GM19025 (cell line): ENCODE measurements around the gene S100B.
"Not testable (repeated sequence)": the region's sequence is repeated elsewhere in the genome, so short reads cannot be mapped to it uniquely, and the experiment has no call there.

Experiments
- ATAC-seq: cut with Tn5 transposase; IDR thresholded peaks from one replicate; pipeline ENCODE4 v1.9.1; 2021; ENCODE audit warnings: mild to moderate bottlenecking, low read depth, moderate library complexity; ENCODE audit not compliant: unreplicated experiment

S100B gene

GRCh38 chr21:46604329-46604974 lies 430 bp downstream of the S100B start:
- ATAC-seq = no peak

DNA sequence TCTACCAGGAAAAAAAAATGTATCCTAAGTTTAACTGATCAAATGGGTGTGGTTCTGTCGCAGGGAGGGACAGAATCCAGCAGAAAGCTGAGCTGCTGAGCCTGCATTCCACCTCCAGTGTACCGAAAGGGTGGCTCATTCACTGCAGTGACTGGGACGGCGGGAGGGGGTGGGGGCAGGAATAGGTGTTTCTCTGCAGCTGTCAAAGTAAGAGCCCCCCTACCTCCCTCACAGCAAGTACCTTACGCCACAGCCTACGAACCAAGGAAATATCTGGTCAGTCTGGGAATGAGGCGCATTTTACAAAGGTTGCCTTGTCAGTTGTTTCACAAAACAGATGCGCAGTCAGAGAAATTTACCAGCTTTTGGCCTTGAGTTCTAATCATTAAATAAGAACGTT lies 1.7 kb downstream of the S100B start:
- no peak for ATAC-seq

DNA sequence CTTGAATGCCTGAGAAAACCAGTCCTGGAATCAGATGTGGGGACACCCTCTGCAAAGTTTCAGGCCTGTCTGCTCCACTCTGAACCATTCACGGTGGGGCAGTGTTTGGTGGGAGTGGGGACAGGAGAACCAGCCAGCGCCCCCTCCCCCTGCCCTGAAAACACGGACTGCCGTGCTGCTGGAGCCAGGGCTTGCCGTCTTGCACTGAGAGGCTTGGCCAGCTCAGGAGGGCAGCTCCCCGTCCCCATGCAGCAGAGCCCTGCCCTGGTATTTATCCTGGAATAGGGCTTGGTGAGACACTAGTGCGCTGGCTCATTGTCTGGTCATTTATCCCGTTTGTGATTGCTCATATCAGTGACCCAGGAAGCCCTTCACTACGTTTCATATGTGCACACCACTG lies 3.9 kb downstream of the S100B start:
- ATAC-seq = no peak

- ATAC-seq = no peak
Observed at GRCh38 chr21:46600305-46600704, 4.6 kb downstream of the S100B start.

- ATAC-seq = no peak
Observed at GRCh38 chr21:46598581-46599572, 6.0 kb downstream of the S100B start.

- no peak for ATAC-seq
Observed at GRCh38 chr21:46597896-46598343, 7.0 kb downstream of the S100B start.

- ATAC-seq = no peak
Observed at GRCh38 chr21:46597031-46597430, 7.9 kb downstream of the S100B start.

GRCh38 chr21:46596201-46596600 lies 8.7 kb downstream of the S100B start:
- ATAC-seq = no peak

DNA sequence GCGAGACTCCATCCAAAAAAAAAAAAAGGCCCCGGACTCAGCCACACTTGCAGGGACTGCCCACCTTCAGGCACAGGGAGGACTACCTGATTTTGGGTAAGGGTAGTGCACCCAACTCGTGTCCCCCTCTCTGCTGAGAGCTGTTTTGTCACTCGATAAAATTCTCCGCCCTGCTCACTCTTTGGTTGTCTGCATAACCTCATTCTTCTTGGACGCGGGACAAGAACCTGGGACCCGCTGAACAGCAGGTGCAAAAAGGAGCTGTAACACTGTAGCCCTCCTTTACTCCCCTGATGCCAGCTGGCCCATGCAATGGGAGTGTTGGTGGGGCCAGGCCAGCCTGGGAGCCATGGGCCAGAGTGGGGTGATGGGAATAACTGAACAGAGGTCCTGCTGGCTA lies 10.6 kb downstream of the S100B start:
- no peak for ATAC-seq

DNA sequence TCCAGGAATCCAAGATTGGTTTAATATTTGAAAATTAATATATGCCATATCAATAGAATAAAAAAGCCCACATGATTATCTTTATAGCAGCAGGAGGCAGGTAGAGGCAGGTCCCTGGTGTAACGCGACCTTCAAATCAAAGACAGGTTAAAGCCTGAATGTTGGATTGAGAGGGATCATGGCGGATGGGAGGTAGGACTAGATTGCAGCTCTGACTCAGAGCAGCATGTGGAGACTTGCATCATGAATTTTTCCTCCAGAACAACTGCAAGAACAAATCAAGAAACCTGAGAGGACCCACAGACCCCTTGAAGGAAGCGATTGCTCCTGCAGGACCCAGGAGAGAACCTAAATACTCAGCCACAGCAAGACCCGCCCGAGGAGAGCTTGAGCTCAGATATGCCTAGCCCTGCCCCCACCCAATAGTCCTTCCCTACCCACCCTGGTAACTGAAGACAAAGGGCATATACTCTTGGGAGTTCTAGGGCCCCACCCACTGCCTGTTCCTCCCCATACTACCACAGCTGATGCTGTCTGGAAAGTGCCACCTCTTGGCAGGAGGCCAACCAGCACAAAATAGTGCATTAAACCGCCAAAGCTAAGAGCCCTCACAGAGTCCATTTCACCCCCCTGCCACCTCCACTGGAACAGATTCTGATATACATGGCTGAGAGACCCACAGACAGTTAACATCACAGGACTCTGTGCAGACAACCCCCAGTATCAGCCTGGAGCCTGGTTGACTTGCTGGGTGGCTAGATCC lies 19.5 kb downstream of the S100B start:
- ATAC-seq = no peak

DNA sequence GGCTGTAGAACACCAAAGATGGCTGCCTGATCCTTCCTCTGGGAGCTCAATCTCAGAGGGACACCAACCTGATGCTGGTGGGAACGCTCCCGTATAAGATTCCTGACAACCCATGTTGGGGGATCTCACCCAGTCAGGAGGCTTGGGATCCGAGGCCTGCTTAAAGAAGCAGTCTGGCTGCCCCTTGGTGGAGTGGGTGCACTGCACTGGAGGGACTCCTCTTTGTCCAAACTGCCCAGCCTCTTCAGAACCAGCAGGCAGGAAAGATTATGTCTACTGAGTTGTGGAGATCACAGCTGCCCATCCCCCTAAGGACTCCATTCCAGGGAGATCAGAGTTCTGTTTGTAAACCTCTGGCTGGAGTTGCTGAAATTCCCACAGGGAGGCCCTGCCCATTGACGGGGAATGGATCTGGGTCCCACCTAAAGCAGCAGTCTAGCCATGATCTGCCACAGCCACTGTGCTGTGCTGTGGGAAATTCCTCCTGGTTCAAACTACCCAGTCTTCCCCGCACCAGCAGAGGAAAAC lies 23.0 kb downstream of the S100B start:
- no peak for ATAC-seq

GRCh38 chr21:46579394-46579793 lies 25.5 kb downstream of the S100B start:
- ATAC-seq = not testable (repeated sequence)

GRCh38 chr21:46577786-46578185 lies 27.1 kb downstream of the S100B start:
- ATAC-seq = not testable (repeated sequence)

DNA sequence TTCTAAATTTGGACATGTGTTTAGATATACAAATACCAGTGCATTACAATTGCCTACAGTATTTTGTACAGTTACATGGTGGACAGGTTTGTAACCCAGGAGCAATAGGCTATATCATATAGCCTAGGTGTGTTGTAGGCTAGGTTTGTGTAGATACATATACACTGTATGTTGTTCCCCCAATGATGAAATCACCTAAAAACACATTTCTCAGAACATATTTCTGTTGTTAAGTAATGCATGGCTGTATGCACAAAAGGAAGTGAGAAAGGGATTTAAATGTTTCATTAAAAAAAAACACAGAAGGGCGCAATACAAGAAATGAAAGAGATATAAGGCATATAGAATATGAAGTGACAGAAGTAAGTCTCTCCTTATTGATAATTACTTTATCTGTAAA lies 32.0 kb downstream of the S100B start:
- ATAC-seq = no peak

GRCh38 chr21:46570631-46571030 lies 34.3 kb downstream of the S100B start:
- no peak for ATAC-seq

DNA sequence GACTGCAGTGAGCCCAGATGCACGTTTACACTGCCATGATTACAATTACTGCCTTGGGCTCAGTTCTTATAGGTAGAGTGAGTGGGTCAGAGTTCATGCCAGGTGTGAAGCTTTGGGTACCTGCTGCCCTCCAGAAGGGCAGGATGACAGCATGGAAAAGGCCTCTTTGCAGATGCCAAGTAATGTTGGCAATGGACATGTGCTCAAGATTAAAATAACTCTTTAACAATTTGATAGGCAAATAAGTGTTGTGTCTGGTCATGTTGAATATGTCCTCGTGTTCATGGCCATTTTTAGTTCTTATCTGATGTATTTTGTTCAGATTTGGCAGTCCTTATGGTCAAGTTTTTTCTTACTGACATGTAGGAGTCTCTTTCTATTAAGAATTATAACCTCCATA lies 34.8 kb downstream of the S100B start:
- no peak for ATAC-seq

DNA sequence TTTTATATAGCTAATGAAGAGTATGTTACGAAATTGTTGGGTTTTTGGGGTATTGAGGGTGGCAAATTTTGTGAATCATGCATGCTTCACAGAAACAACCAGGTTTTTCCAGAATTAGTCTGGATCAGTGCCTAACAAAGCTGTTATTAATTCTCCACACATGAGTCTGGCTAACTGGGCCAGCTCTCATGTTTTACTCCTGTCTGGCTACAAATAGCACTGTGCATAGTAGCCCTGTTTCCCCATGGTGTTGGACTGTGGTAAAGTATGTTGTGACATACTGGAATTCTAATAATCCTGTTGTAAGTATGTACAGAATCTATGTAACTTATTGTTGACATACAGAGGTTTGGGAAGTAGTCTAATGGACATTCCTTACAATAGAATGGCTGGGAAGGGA lies 35.8 kb downstream of the S100B start:
- ATAC-seq = no peak

DNA sequence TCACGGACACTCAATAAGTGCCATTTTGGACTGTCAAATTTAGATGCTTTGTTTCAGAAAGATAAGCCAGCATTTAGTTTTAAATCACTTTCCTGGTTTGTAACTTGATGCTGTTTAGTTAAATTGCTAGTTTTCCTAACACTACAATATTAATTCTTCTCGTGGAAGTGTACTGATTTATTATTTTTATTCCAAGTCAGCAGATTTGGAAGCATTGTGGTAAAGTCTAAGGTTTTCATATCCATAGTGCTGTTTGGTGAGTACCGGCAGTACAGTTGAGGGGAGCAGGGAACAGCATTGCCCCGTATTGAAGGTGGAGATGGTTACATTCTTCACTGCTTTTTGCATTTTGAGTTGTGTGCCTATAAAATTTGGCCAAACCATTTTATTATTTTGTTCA lies 36.3 kb downstream of the S100B start:
- no peak for ATAC-seq

DNA sequence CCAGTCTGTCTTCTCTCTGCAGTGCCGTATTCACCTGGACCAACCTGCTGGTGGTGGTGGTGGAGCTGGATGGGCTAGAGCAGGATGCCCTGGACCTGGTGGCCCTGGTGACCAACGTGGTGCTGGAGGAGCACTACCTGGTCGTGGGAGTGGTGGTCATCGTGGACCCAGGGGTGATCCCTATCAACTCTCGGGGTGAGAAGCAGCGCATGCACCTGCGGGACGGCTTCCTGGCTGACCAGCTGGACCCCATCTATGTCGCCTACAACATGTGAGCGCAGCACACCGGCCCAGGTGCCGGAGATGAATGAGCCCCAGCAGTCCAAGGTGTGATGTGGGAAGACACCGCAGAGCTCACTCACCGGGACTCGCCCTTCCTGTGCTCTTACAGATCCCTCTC lies 37.5 kb downstream of the S100B start:
- ATAC-seq = no peak

DNA sequence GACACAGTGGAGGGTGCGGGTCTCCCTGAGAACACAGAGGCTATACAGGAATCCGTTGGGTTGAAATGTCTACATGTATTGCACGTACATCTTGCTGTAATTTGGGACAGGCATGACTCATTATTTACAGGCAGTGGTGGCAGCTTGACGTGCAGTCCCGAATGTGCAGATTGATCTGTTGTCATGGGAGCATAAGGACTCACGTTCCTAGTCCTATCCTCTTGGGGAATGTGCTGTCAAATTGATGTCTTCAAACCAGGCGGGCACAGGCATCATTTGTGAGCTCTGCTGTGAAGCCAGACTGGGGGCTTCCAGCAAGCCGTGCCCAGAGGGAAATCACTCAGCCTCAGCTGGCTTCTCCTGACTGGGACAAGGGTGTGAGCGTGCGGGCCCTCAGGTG lies 40.5 kb downstream of the S100B start:
- no peak for ATAC-seq
